ENCODE measurements around the gene PRSS1.

Gene PRSS1

DNA sequence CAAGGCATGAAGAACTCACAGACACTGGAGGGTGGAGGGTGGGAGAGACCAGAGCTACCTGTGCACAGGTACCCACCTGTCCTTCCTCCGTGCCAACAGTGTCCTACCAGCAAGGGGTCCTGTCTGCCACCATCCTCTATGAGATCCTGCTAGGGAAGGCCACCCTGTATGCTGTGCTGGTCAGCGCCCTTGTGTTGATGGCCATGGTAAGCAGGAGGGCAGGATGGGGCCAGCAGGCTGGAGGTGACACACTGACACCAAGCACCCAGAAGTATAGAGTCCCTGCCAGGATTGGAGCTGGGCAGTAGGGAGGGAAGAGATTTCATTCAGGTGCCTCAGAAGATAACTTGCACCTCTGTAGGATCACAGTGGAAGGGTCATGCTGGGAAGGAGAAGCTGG is 43.3 kb downstream of the PRSS1 start:
- DNase-seq (ENCODE audit: low read depth, low spot score), result no peak

DNA sequence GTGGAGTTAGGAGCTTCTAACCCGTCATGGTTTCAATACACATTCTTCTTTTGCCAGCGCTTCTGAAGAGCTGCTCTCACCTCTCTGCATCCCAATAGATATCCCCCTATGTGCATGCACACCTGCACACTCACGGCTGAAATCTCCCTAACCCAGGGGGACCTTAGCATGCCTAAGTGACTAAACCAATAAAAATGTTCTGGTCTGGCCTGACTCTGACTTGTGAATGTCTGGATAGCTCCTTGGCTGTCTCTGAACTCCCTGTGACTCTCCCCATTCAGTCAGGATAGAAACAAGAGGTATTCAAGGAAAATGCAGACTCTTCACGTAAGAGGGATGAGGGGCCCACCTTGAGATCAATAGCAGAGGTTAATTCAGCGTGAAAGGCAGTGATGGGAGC is 43.9 kb downstream of the PRSS1 start:
- DNase-seq (ENCODE audit: low read depth, low spot score), result no peak

DNA sequence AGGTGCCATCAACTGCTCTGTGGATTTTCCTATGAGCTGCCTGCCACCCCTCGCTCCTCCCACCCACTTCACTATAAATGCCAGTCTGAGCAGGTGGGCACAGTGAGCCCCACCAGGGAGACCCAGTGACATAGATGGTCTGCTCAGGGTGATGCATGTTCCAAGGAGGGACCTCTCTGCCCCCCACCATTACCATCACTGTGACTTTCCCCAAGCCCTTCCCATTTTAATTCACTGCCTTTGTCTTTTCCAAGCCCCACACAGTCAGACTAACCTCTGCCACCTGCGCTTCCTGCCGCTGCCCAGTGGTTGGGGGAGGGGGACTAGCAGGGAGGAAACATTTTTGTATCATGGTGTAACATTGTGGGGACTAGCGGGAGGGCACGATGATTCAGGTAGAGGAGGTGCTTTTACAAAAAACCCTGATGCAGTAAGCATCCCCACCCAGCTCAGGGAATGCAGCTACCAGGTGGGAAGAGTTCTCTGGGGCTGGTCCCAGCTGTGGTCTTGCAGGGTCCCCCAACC is 46.1 kb downstream of the PRSS1 start:
- DNase-seq (ENCODE audit: low read depth, low spot score), result no peak

DNA sequence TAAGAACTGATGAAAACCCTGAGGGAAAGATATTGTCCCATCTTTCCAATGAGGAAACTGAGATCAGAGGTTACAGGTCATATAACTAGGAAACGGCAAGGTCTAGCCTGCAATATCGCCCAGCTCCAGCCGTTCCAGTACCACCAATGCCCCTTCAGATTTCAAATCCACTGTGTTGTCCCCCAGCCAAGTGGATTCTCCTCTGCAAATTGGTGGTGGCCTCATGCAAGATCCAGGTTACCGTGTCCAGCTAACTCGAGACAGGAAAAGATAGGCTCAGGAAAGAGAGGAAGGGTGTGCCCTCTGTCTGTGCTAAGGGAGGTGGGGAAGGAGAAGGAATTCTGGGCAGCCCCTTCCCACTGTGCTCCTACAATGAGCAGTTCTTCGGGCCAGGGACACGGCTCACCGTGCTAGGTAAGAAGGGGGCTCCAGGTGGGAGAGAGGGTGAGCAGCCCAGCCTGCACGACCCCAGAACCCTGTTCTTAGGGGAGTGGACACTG is 46.8 kb downstream of the PRSS1 start:
- DNase-seq (ENCODE audit: low read depth, low spot score), result no peak

DNA sequence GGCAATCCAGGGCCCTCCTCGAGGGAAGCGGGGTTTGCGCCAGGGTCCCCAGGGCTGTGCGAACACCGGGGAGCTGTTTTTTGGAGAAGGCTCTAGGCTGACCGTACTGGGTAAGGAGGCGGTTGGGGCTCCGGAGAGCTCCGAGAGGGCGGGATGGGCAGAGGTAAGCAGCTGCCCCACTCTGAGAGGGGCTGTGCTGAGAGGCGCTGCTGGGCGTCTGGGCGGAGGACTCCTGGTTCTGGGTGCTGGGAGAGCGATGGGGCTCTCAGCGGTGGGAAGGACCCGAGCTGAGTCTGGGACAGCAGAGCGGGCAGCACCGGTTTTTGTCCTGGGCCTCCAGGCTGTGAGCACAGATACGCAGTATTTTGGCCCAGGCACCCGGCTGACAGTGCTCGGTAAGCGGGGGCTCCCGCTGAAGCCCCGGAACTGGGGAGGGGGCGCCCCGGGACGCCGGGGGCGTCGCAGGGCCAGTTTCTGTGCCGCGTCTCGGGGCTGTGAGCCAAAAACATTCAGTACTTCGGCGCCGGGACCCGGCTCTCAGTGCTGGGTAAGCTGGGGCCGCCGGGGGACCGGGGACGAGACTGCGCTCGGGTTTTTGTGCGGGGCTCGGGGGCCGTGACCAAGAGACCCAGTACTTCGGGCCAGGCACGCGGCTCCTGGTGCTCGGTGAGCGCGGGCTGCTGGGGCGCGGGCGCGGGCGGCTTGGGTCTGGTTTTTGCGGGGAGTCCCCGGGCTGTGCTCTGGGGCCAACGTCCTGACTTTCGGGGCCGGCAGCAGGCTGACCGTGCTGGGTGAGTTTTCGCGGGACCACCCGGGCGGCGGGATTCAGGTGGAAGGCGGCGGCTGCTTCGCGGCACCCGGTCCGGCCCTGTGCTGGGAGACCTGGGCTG is 47.5 kb downstream of the PRSS1 start:
- no peak for DNase-seq (ENCODE audit: low read depth, low spot score)

DNA sequence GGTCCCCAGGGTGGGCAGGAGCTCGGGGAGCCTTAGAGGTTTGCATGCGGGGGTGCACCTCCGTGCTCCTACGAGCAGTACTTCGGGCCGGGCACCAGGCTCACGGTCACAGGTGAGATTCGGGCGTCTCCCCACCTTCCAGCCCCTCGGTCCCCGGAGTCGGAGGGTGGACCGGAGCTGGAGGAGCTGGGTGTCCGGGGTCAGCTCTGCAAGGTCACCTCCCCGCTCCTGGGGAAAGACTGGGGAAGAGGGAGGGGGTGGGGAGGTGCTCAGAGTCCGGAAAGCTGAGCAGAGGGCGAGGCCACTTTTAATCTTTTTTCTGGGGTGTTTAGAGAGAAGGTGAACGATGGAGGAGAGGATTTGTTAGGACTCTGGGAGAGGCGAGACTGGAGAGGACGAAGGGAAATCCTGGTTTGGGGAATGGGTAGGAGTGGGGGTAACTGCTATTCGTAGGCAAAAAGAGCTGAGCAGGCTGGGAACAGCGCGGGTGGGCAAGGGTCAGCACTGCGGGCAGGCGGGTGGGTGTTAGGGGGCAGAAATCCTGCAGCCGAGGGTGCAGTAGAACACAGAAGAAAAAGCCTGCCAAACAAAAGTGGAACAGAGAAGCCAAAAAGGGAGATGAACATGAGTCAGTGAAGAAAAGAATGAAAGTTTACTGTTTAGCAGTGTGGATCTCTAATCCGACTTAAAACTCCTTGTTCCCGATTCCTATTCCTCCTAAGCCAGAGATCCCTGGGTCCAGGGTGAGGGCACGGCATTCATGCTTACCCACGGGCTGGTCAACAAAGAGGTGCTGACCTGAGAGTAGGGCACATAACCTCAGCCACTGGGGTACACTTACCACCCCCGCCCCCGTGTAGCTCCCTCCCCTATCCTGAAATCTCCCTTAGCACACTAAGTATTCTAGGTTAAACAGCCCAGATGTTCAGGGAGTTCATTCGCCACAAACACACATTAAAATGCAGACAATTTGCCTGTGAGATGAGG is 48.4 kb downstream of the PRSS1 start:
- no peak for DNase-seq (ENCODE audit: low read depth, low spot score)

DNA sequence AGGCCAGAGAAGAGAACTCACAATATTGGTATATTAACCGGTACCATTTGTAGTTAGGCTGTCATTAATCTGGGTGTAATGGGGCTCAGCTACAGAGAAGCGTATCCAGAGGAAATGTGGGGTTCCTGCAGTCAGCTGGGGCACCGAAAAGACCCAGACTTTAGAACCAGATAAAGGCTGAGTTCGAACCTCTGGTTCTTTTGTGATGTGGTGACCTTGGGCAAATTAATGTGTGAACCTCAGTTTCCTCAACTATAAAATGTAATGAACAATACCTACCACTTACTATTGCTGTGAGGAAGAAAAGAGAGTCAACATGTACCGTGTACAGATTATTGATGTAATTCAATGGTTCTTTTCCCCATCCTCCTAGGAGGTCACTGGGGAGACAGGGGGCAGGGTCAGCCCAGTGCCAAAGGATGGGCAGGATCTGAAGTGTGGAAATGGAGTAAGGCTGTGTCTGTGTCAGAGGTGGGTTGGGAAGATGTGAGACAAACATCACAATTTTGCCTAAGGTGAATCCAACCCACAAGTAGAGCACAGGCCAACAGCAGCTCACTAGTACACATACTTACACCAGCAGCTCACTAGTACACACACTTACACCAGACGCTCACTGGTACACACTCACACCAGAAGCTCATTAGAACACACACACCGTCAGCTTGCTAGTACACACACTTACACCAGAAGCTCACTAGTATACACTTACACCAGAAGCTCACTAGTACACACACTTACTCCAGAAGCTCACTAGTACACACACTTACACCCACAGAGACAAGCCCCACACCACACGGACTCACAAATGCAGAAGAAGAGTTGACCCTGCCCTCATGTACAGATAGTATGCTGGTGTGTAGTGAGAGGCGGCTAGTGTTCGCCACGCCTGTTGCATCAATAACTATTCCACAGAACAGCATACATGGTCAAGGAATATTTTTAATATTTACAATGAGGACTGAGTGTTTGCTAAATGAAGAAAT is 49.5 kb downstream of the PRSS1 start:
- DNase-seq (ENCODE audit: low read depth, low spot score), result no peak

DNA sequence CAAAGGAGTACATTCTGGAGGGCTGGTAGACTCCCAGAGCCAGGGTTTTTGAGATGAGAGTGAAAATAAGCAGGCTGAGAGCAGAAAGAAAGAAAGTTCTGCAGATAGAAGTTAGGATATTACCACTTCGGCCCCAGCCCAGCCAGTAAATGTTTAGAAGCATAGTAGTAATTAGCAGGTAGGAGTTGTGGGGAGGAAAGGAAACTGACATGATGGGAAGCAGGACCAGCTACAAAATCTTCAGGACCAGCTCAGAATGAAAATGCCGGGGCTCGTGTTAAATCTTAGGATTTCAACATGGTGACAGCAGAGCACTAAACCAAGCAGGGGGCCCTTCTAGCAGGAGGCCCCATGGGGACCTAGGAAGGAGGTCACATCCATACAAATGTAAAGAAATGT is 50.2 kb downstream of the PRSS1 start:
- no peak for DNase-seq (ENCODE audit: low read depth, low spot score)

DNA sequence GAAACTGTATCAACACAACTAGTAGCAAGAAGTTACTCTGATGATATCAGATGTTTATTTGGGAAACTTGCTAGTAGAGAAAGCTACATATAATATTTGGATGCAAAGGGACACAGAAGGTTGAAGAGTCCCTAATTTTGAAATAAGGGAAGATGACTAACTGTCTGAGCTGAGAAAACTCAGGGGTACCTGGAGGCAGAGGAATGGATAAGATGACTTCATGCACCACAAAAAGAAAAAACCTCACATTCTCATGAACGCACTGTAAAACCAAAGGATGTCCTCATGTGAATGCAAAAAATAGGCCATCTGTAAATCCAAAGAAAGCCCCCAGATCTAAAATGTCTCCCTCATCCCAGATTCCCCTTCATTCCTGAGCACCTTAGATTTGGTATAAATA is 50.8 kb downstream of the PRSS1 start:
- no peak for DNase-seq (ENCODE audit: low read depth, low spot score)

DNA sequence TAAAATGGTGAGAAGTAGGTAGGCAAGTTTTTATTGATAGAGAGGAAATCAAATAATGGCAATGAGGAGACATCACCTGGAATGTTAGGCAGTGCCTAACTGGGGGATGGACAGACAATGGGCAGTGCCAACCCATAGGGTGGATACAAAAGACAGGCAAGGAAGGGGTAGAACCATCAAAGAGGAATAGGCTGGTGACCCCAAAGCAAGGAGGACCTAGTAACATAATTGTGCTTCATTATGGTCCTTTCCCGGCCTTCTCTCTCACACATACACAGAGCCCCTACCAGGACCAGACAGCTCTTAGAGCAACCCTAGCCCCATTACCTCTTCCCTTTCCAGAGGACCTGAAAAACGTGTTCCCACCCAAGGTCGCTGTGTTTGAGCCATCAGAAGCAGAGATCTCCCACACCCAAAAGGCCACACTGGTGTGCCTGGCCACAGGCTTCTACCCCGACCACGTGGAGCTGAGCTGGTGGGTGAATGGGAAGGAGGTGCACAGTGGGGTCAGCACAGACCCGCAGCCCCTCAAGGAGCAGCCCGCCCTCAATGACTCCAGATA is 51.5 kb downstream of the PRSS1 start:
- no peak for DNase-seq (ENCODE audit: low read depth, low spot score)

DNA sequence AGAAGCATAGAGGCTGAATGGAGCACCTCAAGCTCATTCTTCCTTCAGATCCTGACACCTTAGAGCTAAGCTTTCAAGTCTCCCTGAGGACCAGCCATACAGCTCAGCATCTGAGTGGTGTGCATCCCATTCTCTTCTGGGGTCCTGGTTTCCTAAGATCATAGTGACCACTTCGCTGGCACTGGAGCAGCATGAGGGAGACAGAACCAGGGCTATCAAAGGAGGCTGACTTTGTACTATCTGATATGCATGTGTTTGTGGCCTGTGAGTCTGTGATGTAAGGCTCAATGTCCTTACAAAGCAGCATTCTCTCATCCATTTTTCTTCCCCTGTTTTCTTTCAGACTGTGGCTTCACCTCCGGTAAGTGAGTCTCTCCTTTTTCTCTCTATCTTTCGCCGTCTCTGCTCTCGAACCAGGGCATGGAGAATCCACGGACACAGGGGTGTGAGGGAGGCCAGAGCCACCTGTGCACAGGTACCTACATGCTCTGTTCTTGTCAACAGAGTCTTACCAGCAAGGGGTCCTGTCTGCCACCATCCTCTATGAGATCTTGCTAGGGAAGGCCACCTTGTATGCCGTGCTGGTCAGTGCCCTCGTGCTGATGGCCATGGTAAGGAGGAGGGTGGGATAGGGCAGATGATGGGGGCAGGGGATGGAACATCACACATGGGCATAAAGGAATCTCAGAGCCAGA is 52.5 kb downstream of the PRSS1 start:
- no peak for DNase-seq (ENCODE audit: low read depth, low spot score)

DNA sequence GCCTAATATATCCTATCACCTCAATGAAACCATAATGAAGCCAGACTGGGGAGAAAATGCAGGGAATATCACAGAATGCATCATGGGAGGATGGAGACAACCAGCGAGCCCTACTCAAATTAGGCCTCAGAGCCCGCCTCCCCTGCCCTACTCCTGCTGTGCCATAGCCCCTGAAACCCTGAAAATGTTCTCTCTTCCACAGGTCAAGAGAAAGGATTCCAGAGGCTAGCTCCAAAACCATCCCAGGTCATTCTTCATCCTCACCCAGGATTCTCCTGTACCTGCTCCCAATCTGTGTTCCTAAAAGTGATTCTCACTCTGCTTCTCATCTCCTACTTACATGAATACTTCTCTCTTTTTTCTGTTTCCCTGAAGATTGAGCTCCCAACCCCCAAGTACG is 53.0 kb downstream of the PRSS1 start:
- DNase-seq (ENCODE audit: low read depth, low spot score), result no peak

Measured in brain pericyte (primary cell).